ENCODE data around the gene BTNL9. TPM values are rescaled to one million over a fixed set of nuclear protein-coding genes. Genes with fewer than 3 reads are reported as not detected.

BTNL9 gene
- total and polyA plus RNA-seq, 2 of the 4 experiments (the other 2 are of a cell fraction), result not detected

DNA sequence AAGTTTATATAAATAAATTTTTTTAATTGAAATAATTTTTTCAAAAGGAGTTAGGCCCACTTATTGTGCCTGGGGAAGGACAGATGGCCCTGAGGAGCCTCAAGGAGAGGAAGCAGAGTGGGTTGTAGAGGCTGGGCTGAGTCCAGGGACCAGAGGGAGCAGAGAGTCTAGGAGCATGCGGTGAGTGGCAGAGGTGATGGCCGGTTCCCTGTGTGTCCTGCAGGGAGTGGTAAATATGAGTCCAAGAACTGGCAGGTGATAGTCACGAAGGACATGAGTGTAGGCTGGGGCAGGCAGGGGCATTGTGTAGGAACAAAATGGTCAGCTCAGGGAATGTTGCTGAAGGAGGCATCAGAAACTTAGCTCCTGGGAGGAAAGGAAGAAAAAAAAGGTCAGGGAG is 8.3 kb upstream of the BTNL9 start:
- ATAC-seq (ENCODE audit: low read depth), result no peak

More for the DNA sequence above, 8.3 kb upstream of the BTNL9 start:
- H4K20me1 ChIP-seq (ENCODE audit: insufficient read depth, low read length), result no peaks in the 10 kb centered on the region
- no peak overlapping the region for H3K18ac ChIP-seq (ENCODE audit: low read depth, low read length)
- CTCF ChIA-PET, result no interaction called here
- DNase-seq, result no peak
- H3K23ac ChIP-seq (ENCODE audit: low read depth, low read length), result no peak overlapping the region
- peaks cover 6% of the 10 kb centered on the region; the same call in 1 of the 2 replicates for H3K9me3 ChIP-seq (ENCODE audit: control insufficient read depth, insufficient read depth, low read length)
- dilution Hi-C loops (cut with HindIII; ENCODE audit: low sequenced_read_pairs, unreplicated experiment), result no loop called here
- no peaks in the 10 kb centered on the region for H3K27me3 ChIP-seq (ENCODE audit: control insufficient read depth, insufficient read depth, low read length)
- H3K56ac ChIP-seq (ENCODE audit: extremely low read depth, insufficient read depth, low read length), result no peak overlapping the region
- no peak overlapping the region for H3K4me3 ChIP-seq (ENCODE audit: insufficient read depth, low read depth, low read length)
- no peaks in the 10 kb centered on the region for H3K4me1 ChIP-seq (ENCODE audit: control insufficient read depth, insufficient read depth, low read length)
- no peak overlapping the region for H3K4me2 ChIP-seq (ENCODE audit: low read depth, low read length)
- H3K27ac ChIP-seq (ENCODE audit: insufficient read depth, low read length), result no peak overlapping the region
- no peak overlapping the region for H2BK20ac ChIP-seq (ENCODE audit: low read depth, low read length)
- POLR2A ChIA-PET (ENCODE audit: unreplicated experiment), result no interaction called here
- H2BK15ac ChIP-seq (ENCODE audit: low read depth, low read length), result no peak overlapping the region
- WGBS, 2 experiments (ENCODE audit: extremely low coverage in 2 of 2, insufficient read length in 1 of 2), result no CpG with 5 or more reads among the region's 3 CpGs
- H4K8ac ChIP-seq (ENCODE audit: low read depth in 2 of 2, low read length in 2 of 2), result no peak overlapping the region
- intact Hi-C loops (cut with micrococcal nuclease), result no loop called here
- H2BK5ac ChIP-seq (ENCODE audit: low read depth, low read length, poor library complexity, severe bottlenecking), result no peak overlapping the region
- no peaks in the 10 kb centered on the region for H3K9me1 ChIP-seq (ENCODE audit: insufficient read depth, low read length)
- no peak overlapping the region for H2AFZ ChIP-seq (replicated peaks; ENCODE audit: low read length, poor library complexity)
- no peaks in the 10 kb centered on the region for H3K79me1 ChIP-seq (ENCODE audit: low read depth in 1 of 2, low read length in 2 of 2)
- no peak overlapping the region for H3K14ac ChIP-seq (replicated peaks; ENCODE audit: low read depth, low read length)
- H3K4ac ChIP-seq (ENCODE audit: low read depth, low read length), result no peak overlapping the region
- H3K9ac ChIP-seq (ENCODE audit: low read depth, low read length), result no peak overlapping the region
- H4K5ac ChIP-seq (ENCODE audit: low read depth, low read length), result no peak overlapping the region
- no peak overlapping the region for H2AK9ac ChIP-seq (replicated peaks; ENCODE audit: low read depth, low read length, poor library complexity)
- H3K36me3 ChIP-seq (ENCODE audit: control insufficient read depth, insufficient read depth, low read length), result no peaks in the 10 kb centered on the region
- TF ChIP-seq SMC3 (IDR thresholded peaks at IDR 0.05; ENCODE audit: low read depth, low read length) (no peak), MAFK (IDR thresholded peaks at IDR 0.05; ENCODE audit: low read depth, low read length) (no peak), RCOR1 (IDR thresholded peaks at IDR 0.05; ENCODE audit: insufficient replicate concordance, low read length) (no peak), BHLHE40 (IDR thresholded peaks at IDR 0.05; ENCODE audit: low read depth, low read length) (no peak), RFX5 (IDR thresholded peaks at IDR 0.05; ENCODE audit: low read depth, low read length) (no peak), POLR2A (IDR thresholded peaks at IDR 0.05; ENCODE audit: low read depth, low read length) (no peak), NFE2L2 (IDR thresholded peaks at IDR 0.05; ENCODE audit: low read depth, low read length) (no peak), CHD1 (IDR thresholded peaks at IDR 0.05; ENCODE audit: low read depth, low read length) (no peak), RAD21 (IDR thresholded peaks at IDR 0.05; ENCODE audit: low read length) (no peak), MAZ (IDR thresholded peaks at IDR 0.05; ENCODE audit: borderline replicate concordance, low read depth, low read length) (no peak), FOS (IDR thresholded peaks at IDR 0.05; ENCODE audit: low read depth, low read length) (no peak), CEBPB (IDR thresholded peaks at IDR 0.05; ENCODE audit: low read depth, low read length) (no peak), MXI1 (IDR thresholded peaks at IDR 0.05; ENCODE audit: borderline replicate concordance, low read depth, low read length) (no peak)
- TF ChIP-seq, protein P1, sequence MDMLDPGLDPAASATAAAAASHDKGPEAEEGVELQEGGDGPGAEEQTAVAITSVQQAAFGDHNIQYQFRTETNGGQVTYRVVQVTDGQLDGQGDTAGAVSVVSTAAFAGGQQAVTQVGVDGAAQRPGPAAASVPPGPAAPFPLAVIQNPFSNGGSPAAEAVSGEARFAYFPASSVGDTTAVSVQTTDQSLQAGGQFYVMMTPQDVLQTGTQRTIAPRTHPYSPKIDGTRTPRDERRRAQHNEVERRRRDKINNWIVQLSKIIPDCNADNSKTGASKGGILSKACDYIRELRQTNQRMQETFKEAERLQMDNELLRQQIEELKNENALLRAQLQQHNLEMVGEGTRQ (IDR thresholded peaks at IDR 0.05; ENCODE audit: low read depth, low read length), result no peak
- TF ChIP-seq, protein P2, sequence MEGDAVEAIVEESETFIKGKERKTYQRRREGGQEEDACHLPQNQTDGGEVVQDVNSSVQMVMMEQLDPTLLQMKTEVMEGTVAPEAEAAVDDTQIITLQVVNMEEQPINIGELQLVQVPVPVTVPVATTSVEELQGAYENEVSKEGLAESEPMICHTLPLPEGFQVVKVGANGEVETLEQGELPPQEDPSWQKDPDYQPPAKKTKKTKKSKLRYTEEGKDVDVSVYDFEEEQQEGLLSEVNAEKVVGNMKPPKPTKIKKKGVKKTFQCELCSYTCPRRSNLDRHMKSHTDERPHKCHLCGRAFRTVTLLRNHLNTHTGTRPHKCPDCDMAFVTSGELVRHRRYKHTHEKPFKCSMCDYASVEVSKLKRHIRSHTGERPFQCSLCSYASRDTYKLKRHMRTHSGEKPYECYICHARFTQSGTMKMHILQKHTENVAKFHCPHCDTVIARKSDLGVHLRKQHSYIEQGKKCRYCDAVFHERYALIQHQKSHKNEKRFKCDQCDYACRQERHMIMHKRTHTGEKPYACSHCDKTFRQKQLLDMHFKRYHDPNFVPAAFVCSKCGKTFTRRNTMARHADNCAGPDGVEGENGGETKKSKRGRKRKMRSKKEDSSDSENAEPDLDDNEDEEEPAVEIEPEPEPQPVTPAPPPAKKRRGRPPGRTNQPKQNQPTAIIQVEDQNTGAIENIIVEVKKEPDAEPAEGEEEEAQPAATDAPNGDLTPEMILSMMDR (conservative IDR thresholded peaks at IDR 0.05; ENCODE audit: low read depth, low read length), result no peak
- TF ChIP-seq, protein P3, sequence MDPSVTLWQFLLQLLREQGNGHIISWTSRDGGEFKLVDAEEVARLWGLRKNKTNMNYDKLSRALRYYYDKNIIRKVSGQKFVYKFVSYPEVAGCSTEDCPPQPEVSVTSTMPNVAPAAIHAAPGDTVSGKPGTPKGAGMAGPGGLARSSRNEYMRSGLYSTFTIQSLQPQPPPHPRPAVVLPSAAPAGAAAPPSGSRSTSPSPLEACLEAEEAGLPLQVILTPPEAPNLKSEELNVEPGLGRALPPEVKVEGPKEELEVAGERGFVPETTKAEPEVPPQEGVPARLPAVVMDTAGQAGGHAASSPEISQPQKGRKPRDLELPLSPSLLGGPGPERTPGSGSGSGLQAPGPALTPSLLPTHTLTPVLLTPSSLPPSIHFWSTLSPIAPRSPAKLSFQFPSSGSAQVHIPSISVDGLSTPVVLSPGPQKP (IDR thresholded peaks at IDR 0.05; ENCODE audit: borderline replicate concordance, low read depth, low read length), result no peak
- no peak overlapping the region for H2AK5ac ChIP-seq (ENCODE audit: low read depth, low read length)
- no TSS peak for BruUV-seq (replicated peaks)
- in situ Hi-C loops (cut with MboI; ENCODE audit: low sequenced_read_pairs), result no loop called here
- H4K91ac ChIP-seq (ENCODE audit: insufficient read depth, low read depth, low read length), result no peak overlapping the region
- H2BK120ac ChIP-seq (ENCODE audit: low read depth, low read length), result no peak overlapping the region
